Cardiac fibroblast (primary cell): ENCODE data around the gene PKP1.

Experiments used
- DNase-seq, 2 donors: peaks; one replicate each; pipeline versions ENCODE4 v3.0.0 to v3.0.0-alpha.2; 2010; ENCODE audit warnings: low read depth in 2 of 2
- H3K4me3 ChIP-seq, 2 donors: replicated peaks in 1 of 2; 1 replicate in 1 of 2; 2 replicates in 1 of 2; pipeline ENCODE4 v1.5.1; 2011; ENCODE audit warnings: low read depth in 2 of 2, low read length in 2 of 2, mild to moderate bottlenecking in 2 of 2, moderate library complexity in 1 of 2
- TF ChIP-seq, protein P1 (sequence below): IDR thresholded peaks from one replicate; pipeline ENCODE4 v1.5.1; 2011; ENCODE audit warnings: low read depth, mild to moderate bottlenecking, low read length, inconsistent platforms

Gene PKP1

DNA sequence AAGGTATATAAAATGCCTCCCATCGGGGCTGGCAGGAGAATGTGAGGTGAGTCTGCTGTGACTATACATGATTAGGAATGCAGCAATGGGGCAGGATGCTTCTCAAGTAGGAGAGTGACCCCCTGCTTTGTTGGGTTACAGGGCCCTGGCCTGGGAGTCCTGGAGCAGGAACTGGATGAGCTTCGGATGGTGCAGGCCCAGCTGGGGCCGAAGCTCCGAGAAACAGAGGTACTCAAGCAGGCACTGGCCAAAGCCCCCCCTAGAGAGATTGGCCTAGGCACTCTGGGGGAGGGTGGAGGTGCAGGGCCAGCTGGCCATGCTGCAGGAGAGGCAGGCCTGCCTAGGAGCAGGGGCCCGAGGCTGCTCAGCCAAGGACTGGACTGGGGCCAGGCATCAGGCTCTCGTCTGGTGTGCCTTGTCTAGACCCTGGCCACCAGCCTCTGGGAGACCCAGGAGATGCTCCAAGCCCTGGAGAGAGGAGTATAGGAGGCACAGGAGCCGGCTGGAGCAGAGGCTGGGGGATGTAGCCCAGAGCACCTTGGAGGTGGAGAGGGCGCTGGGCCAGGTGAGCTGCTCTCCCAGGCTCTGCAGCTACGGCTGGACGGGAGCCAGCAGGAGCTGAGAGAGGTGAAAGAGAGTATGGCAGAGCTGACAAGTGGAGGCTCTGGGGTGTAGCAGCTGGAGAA lies 32.8 kb upstream of the PKP1 start:
- TF ChIP-seq, protein P1, sequence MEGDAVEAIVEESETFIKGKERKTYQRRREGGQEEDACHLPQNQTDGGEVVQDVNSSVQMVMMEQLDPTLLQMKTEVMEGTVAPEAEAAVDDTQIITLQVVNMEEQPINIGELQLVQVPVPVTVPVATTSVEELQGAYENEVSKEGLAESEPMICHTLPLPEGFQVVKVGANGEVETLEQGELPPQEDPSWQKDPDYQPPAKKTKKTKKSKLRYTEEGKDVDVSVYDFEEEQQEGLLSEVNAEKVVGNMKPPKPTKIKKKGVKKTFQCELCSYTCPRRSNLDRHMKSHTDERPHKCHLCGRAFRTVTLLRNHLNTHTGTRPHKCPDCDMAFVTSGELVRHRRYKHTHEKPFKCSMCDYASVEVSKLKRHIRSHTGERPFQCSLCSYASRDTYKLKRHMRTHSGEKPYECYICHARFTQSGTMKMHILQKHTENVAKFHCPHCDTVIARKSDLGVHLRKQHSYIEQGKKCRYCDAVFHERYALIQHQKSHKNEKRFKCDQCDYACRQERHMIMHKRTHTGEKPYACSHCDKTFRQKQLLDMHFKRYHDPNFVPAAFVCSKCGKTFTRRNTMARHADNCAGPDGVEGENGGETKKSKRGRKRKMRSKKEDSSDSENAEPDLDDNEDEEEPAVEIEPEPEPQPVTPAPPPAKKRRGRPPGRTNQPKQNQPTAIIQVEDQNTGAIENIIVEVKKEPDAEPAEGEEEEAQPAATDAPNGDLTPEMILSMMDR, result no peak
- H3K4me3 ChIP-seq, result no peak overlapping the region
- no peak for DNase-seq

DNA sequence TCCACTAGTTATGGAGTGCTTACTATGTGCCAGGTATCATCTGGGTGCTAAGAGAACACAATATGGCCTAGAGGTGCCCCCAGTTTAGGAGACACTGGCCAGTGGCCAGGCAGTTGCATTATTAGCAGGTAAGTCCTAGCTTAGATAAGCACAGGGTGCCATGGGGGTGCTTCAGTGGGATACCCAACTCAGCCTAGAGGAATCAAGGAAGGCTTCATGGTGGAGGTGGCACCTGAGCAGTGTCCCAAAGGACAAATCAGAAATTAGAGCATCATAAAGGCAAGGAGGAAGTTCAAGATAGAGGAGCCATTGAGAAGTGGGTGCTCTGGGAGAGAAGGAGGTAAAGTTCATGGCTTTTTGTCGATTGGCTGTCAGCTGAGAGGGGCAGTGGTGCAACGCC lies 31.9 kb upstream of the PKP1 start:
- TF ChIP-seq, protein P1, result no peak
- DNase-seq, result no peak
- no peak overlapping the region for H3K4me3 ChIP-seq

DNA sequence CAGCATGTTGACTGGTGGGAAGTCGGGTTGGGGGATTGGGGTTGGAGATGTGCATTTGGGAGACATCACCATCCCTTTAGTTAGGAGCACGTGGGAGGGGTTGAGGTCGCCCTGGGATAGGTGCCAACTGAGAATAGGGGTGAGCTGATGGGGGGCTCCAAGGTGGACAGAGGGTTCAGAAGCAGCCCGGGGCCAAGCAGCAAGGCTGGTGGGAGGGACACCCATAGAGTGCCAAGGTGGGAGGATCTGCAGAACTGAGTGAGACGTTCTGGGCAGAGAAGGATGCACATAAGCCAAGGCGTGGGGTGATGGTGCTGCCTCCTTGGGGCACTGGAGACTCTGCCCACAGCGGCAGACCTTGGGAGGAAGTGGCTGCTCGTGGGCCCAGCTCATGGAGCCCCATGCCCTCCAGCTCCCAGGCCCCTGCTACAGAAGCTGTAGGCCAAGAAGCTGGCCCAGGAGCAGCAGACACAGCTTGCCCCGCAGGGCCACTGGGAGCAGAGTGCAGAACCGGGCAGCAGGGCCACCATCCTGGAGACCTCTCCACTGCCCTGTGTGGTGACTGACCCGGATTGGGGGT lies 31.4 kb upstream of the PKP1 start:
- no peak for DNase-seq
- TF ChIP-seq, protein P1, result no peak
- no peak overlapping the region for H3K4me3 ChIP-seq

DNA sequence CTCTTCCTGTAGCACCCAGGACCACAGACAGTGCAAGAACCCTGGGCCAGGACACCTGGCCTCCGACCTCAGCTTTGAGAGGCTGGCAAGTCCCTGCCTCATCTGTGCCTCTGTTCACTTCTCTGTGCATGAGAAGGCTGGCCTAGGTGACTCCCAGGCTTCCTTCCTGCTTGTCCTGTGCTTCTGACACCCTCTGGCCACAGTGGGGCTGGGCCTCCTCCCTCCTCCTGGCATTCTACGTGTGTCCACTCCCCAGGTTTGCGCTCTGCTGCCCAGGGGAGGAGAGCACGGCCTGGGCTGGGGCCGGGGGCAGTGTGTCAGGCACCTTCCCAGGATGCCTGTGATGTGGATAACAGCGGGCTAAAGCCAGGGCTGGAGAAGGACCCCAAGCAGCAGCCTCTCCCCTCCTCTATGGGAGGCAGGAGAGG lies 30.3 kb upstream of the PKP1 start:
- DNase-seq, result no peak
- H3K4me3 ChIP-seq, result no peak overlapping the region
- TF ChIP-seq, protein P1, result no peak

DNA sequence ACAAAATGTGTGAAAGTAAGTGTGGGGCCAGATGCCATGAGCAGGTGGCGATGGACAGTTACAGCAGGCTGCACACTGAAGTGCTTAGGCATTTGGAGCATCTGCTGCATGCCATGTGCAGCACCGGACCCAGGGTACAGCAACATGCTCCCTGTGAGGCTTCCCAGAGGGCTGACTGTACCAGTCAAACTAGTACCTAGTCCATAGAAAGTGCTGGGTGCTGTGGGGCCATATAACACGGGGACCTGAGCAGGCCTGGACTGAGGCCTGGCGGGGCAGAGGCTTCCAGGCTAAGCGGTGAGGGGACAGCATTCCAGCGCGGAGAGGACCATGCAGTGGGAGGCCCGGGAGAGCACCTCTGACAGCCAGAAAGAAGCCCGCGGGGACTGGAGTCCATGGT lies 29.9 kb upstream of the PKP1 start:
- no peak for DNase-seq
- TF ChIP-seq, protein P1, result no peak

DNA sequence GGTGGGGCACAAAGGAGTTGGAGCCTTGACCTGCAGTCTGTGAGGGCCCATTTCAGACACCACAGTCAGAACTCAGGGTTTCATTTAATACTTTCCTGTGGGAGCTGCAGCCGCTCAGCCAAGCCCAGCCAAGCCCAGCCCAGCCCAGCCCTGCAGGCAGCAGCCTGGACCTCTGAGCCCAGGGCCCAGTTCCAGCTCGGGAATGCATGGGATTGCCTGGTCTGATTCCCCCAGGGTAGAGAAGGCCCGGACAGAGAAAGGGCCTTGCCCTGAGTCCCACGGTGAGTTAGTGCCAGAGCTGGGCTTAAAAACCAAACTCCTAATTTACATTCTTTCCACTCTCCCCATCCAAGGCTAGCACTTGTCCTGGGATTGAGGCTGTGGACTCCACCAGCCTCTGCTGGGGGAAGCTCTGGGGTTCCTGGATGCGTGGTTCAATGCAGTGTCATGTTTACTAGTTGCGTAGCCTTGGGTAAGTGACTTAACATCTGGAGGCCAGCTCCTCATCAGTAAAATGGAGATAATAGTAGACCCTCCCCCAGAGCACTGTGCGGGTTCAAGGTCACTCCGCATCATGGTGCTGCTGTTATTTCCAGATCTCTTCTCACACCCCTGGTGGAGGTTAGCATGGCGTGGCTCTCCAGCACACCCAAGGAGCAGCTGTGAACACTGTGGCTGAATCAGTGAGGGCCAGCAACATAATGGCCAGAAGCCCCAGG lies 29.2 kb upstream of the PKP1 start:
- no peak overlapping the region for H3K4me3 ChIP-seq
- TF ChIP-seq, protein P1, result no peak
- no peak for DNase-seq

More for the DNA sequence above, 29.9 kb upstream of the PKP1 start:
- no peak overlapping the region for H3K4me3 ChIP-seq
